ENCODE data around the gene JPH2.

- peak; percentile 19 for TF ChIP-seq CTCF (IDR thresholded peaks at IDR 0.05; ENCODE audit: borderline replicate concordance, extremely low read depth, low read length, poor library complexity, severe bottlenecking)
- TF ChIP-seq EZH2 (IDR thresholded peaks at IDR 0.05; ENCODE audit: borderline replicate concordance, low read depth, low read length, severe bottlenecking), result no peak
These were observed 35.8 kb upstream of the JPH2 start for GRCh38 chr20:44222633-44223368.
